ENCODE measurements around the gene FBXO46. TPM values are rescaled to one million over a fixed set of nuclear protein-coding genes. Genes with fewer than 3 reads are reported as not detected.

Gene FBXO46
- total and polyA plus RNA-seq, 2 of the 4 experiments (the other 2 are of a cell fraction) = 3.0 to 6.8 TPM

DNA sequence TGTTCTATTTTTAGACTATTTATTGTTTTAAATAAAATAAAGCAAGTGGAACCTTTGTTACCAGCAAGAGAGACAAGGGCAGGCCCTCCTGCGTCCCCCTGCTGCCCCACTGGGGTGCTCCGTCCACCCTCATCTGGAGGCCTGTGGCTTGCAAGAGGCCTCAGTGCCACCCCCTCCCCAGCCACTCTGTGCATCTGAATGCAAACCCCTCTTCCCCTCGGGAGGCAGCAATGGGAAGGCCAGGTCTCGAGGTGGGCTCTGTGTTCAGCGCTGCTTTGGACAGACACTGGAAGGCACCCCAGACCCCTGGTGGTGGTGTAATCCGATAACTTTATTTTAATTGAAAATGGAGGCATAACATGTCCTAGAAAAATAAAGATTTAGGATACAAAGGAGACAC lies 33.8 kb upstream of the FBXO46 start:
- Histone ChIP-seq H2AK9ac (replicated peaks; ENCODE audit: low read depth, low read length, poor library complexity) (peak overlapping the region; percentile 76), H3K14ac (replicated peaks; ENCODE audit: low read depth, low read length) (no peak overlapping the region), H3K27ac (ENCODE audit: insufficient read depth, low read length) (no peak overlapping the region), H4K20me1 (ENCODE audit: insufficient read depth, low read length) (no peaks in the 10 kb centered on the region; the same call in 1 of the 2 replicates), H3K4ac (ENCODE audit: low read depth, low read length) (no peak overlapping the region), H3K56ac (ENCODE audit: extremely low read depth, insufficient read depth, low read length) (no peak overlapping the region), H4K91ac (ENCODE audit: insufficient read depth, low read depth, low read length) (no peak overlapping the region), H2AK5ac (ENCODE audit: low read depth, low read length) (no peak overlapping the region), H3K9me1 (ENCODE audit: insufficient read depth, low read length) (no peaks in the 10 kb centered on the region), H3K27me3 (ENCODE audit: control insufficient read depth, insufficient read depth, low read length) (peaks cover under 1% of the 10 kb centered on the region; the same call in 1 of the 2 replicates), H3K4me1 (ENCODE audit: control insufficient read depth, insufficient read depth, low read length) (peaks cover 22% of the 10 kb centered on the region), H3K18ac (ENCODE audit: low read depth, low read length) (no peak overlapping the region), H3K79me1 (ENCODE audit: low read depth in 1 of 2, low read length in 2 of 2) (peaks cover 0 to 20% of the 10 kb centered on the region in 2 experiments; a peak in 1 of 4 replicates), H3K9me3 (ENCODE audit: control insufficient read depth, insufficient read depth, low read length) (no peaks in the 10 kb centered on the region), H3K23ac (ENCODE audit: low read depth, low read length) (no peak overlapping the region), H2BK20ac (ENCODE audit: low read depth, low read length) (no peak overlapping the region), H4K5ac (ENCODE audit: low read depth, low read length) (no peak overlapping the region), H2BK5ac (ENCODE audit: low read depth, low read length, poor library complexity, severe bottlenecking) (no peak overlapping the region), H3K4me2 (ENCODE audit: low read depth, low read length) (no peak overlapping the region), H2BK15ac (ENCODE audit: low read depth, low read length) (no peak overlapping the region; the same call in 2 of the 3 replicates), H2AFZ (replicated peaks; ENCODE audit: low read length, poor library complexity) (peak overlapping the region; percentile 9), H4K8ac (ENCODE audit: low read depth in 2 of 2, low read length in 2 of 2) (no peak overlapping the region), H3K9ac (ENCODE audit: low read depth, low read length) (no peak overlapping the region), H2BK120ac (ENCODE audit: low read depth, low read length) (no peak overlapping the region), H3K36me3 (ENCODE audit: control insufficient read depth, insufficient read depth, low read length) (no peaks in the 10 kb centered on the region), H3K4me3 (ENCODE audit: insufficient read depth, low read depth, low read length) (no peak overlapping the region)
- CTCF ChIA-PET = interaction anchor here (0.7 kb wide), 1 partner anchor 84 kb away, joined by 3 read pairs; no protein-coding TSS in a partner anchor
- DNase-seq = no peak
- intact Hi-C loops (cut with micrococcal nuclease) (no loop called here), in situ Hi-C loops (cut with MboI; ENCODE audit: low sequenced_read_pairs) (no loop called here), dilution Hi-C loops (cut with HindIII; ENCODE audit: low sequenced_read_pairs, unreplicated experiment) (no loop called here)
- POLR2A ChIA-PET (ENCODE audit: unreplicated experiment) = no interaction called here
- WGBS, 2 experiments (ENCODE audit: extremely low coverage in 2 of 2, insufficient read length in 1 of 2) = 63% methylated on average over 2 of the region's 6 CpGs; no CpG with 5 or more reads in 1 of the 2 experiments
- no peak for ATAC-seq (ENCODE audit: low read depth)
- no TSS peak for BruUV-seq (replicated peaks)
- TF ChIP-seq RCOR1 (IDR thresholded peaks at IDR 0.05; ENCODE audit: insufficient replicate concordance, low read length) = no peak
- TF ChIP-seq CHD1 (IDR thresholded peaks at IDR 0.05; ENCODE audit: low read depth, low read length) = no peak
- TF ChIP-seq MAFK (IDR thresholded peaks at IDR 0.05; ENCODE audit: low read depth, low read length) = no peak
- TF ChIP-seq POLR2A (IDR thresholded peaks at IDR 0.05; ENCODE audit: low read depth, low read length) = no peak

Measured in IMR-90 (cell line).